ENCODE measurements around the gene MAST3. TPM values are rescaled to one million over a fixed set of nuclear protein-coding genes. Genes with fewer than 3 reads are reported as not detected.

The MAST3 gene
- total RNA-seq, 1 experiment from 2014 or later, result 14.2 TPM

- Histone ChIP-seq H3K79me2 (ENCODE audit: insufficient read depth, low read length) (peaks cover 14% of the 10 kb centered on the region), H3K9me3 (ENCODE audit: control insufficient read depth in 1 of 2, insufficient read depth in 1 of 2, low read depth in 1 of 2, low read length in 2 of 2) (no peaks in the 10 kb centered on the region), H3K4me3 (replicated peaks in 1 of 2; ENCODE audit: low read depth in 1 of 2, low read length in 2 of 2) (no peak overlapping the region), H3K27me3 (ENCODE audit: insufficient read depth, low read length) (no peaks in the 10 kb centered on the region), H3K4me1 (ENCODE audit: control insufficient read depth in 1 of 2, insufficient read depth in 2 of 2, low read length in 2 of 2) (peaks cover 9 to 19% of the 10 kb centered on the region in 2 experiments; a peak in 3 of 4 replicates), H3K9me2 (ENCODE audit: insufficient read depth) (no peaks in the 10 kb centered on the region), H2AFZ (ENCODE audit: low read depth, low read length, poor library complexity, severe bottlenecking) (no peak overlapping the region), H3K36me3 (ENCODE audit: control insufficient read depth in 1 of 2, insufficient read depth in 2 of 2, low read length in 2 of 2) (peaks cover 5 to 7% of the 10 kb centered on the region in 2 experiments; a peak in 3 of 4 replicates), H4K20me1 (ENCODE audit: insufficient read depth) (no peaks in the 10 kb centered on the region), H3K9ac (ENCODE audit: low read length) (no peak overlapping the region), H3K27ac (ENCODE audit: low read depth, low read length) (no peak overlapping the region), H3K4me2 (ENCODE audit: low read length) (no peak overlapping the region)
- ChIA-PET CTCF (no interaction called here), RAD21 (ENCODE audit: low non-redundant PET in 1 of 2, low total read pairs in 2 of 2, uncharacterized antibody in 2 of 2, unreplicated experiment in 2 of 2) (no interaction called here), POLR2A (no interaction called here)
- no peak for ATAC-seq
- TF ChIP-seq YY1 (IDR thresholded peaks at IDR 0.05; ENCODE audit: extremely low read depth, insufficient replicate concordance, low read depth, low read length) (no peak), CBX3 (IDR thresholded peaks at IDR 0.05; ENCODE audit: low read depth) (no peak), FOSL1 (IDR thresholded peaks at IDR 0.05; ENCODE audit: low read depth) (no peak), ELF1 (IDR thresholded peaks at IDR 0.05; ENCODE audit: borderline replicate concordance, low read depth) (no peak)
- BruUV-seq (replicated peaks), result no TSS peak
- no peak for DNase-seq (ENCODE audit: low read depth, low spot score)
- intact Hi-C loops (cut with micrococcal nuclease), result no loop called here
Measured at GRCh38 chr19:18149596-18149975, 52.0 kb downstream of the MAST3 start.

- Histone ChIP-seq H3K4me1 (ENCODE audit: control insufficient read depth in 1 of 2, insufficient read depth in 2 of 2, low read length in 2 of 2) (peaks cover 18 to 30% of the 10 kb centered on the region in 2 experiments; a peak in 3 of 4 replicates), H3K27me3 (ENCODE audit: insufficient read depth, low read length) (no peaks in the 10 kb centered on the region), H3K4me2 (ENCODE audit: low read length) (peak overlapping the region; percentile 99), H3K9me2 (ENCODE audit: insufficient read depth) (no peaks in the 10 kb centered on the region), H3K4me3 (replicated peaks in 1 of 2; ENCODE audit: low read depth in 1 of 2, low read length in 2 of 2) (peak overlapping the region in 1 of 2 experiments; percentile 49; a peak in 1 of 4 replicates), H4K20me1 (ENCODE audit: insufficient read depth) (no peaks in the 10 kb centered on the region), H3K36me3 (ENCODE audit: control insufficient read depth in 1 of 2, insufficient read depth in 2 of 2, low read length in 2 of 2) (peaks cover 4 to 9% of the 10 kb centered on the region in 2 experiments; a peak in 2 of 4 replicates), H3K79me2 (ENCODE audit: insufficient read depth, low read length) (peaks cover 26% of the 10 kb centered on the region), H3K9me3 (ENCODE audit: control insufficient read depth in 1 of 2, insufficient read depth in 1 of 2, low read depth in 1 of 2, low read length in 2 of 2) (no peaks in the 10 kb centered on the region), H3K27ac (ENCODE audit: low read depth, low read length) (peak overlapping the region; percentile 85), H2AFZ (ENCODE audit: low read depth, low read length, poor library complexity, severe bottlenecking) (no peak overlapping the region), H3K9ac (ENCODE audit: low read length) (peak overlapping the region; percentile 98)
- ATAC-seq (no peak), DNase-seq (ENCODE audit: low read depth, low spot score) (no peak)
- RAD21 ChIA-PET (ENCODE audit: low non-redundant PET in 1 of 2, low total read pairs in 2 of 2, uncharacterized antibody in 2 of 2, unreplicated experiment in 2 of 2), result no interaction called here
- POLR2A ChIA-PET, result no interaction called here
- intact Hi-C loops (cut with micrococcal nuclease), result loop anchor here (10.0 kb wide), 1 partner anchor 146 kb away; the partner anchor contains the start of gene ARRDC2
- no TSS peak for BruUV-seq (replicated peaks)
- CTCF ChIA-PET, result interaction anchor here (0.6 to 1.5 kb wide), 3 partner anchors 10 to 713 kb away, joined by 3 to 4 read pairs (median 3); no protein-coding TSS in a partner anchor
- no peak for TF ChIP-seq JUND (IDR thresholded peaks at IDR 0.05)
- TF ChIP-seq POLR2A (IDR thresholded peaks at IDR 0.05; ENCODE audit: borderline replicate concordance, extremely low read depth, insufficient read depth, insufficient read length), result no peak
- no peak for TF ChIP-seq EZH2 (IDR thresholded peaks at IDR 0.05)
- no peak for TF ChIP-seq EZH2phosphoT487 (IDR thresholded peaks at IDR 0.05; ENCODE audit: borderline replicate concordance)
- TF ChIP-seq MAX (IDR thresholded peaks at IDR 0.05), result no peak
- TF ChIP-seq POLR2AphosphoS5 (IDR thresholded peaks at IDR 0.05; ENCODE audit: low read depth, low read length), result no peak
- no peak for TF ChIP-seq TCF7L2 (IDR thresholded peaks at IDR 0.05; ENCODE audit: borderline replicate concordance, extremely low read depth, insufficient read depth, insufficient read length)
Measured at GRCh38 chr19:18150776-18151624, 53.4 kb downstream of the MAST3 start.

Data from HCT116 (cell line).